Uterus (tissue), 4 donors: ENCODE measurements around the gene WFS1. TPM values are rescaled to one million over a fixed set of nuclear protein-coding genes. Genes with fewer than 3 reads are reported as not detected.

Experiments used
- DNase-seq, 2 donors: peaks; one replicate each; pipeline ENCODE4 v3.0.0-alpha.2; 2019 to 2020
- H3K27ac ChIP-seq, 2 donors: fragments of 200-600 bp; sonication (generic); 1 replicate in 1 of 2; 2 replicates in 1 of 2; pipeline ENCODE4 v1.5.1; 2016 to 2018
- H3K27me3 ChIP-seq, 2 donors: fragments of 200-600 bp; sonication (generic); one replicate each; pipeline ENCODE4 v1.5.1; 2018 to 2019; ENCODE audit warnings: control low read depth in 1 of 2
- H3K36me3 ChIP-seq, 2 donors: fragments of 200-600 bp; sonication (generic); one replicate each; pipeline ENCODE4 v1.5.1; 2019; ENCODE audit warnings: control low read depth in 1 of 2
- H3K4me1 ChIP-seq, 2 donors: fragments of 200-600 bp; sonication (generic); one replicate each; pipeline ENCODE4 v1.5.1; 2018 to 2019; ENCODE audit warnings: control low read depth in 1 of 2
- H3K4me3 ChIP-seq, 2 donors: fragments of 200-600 bp; sonication (generic); 1 replicate in 1 of 2; 2 replicates in 1 of 2; pipeline ENCODE4 v1.5.1; 2018 to 2019; ENCODE audit warnings: mild to moderate bottlenecking in 1 of 2
- H3K9me3 ChIP-seq, 2 donors: fragments of 200-600 bp; sonication (generic); one replicate each; pipeline ENCODE4 v1.5.1; 2019; ENCODE audit warnings: control low read depth in 1 of 2
- CTCF ChIP-seq, 4 experiments: fragments of 200-600 bp in 2 of 4; fragments of 450-650 bp in 2 of 4; sonication (generic) in 2 of 4; IDR thresholded peaks; one replicate each; pipeline ENCODE4 v1.5.1; 2016 to 2019; ENCODE audit warnings: antibody characterized with exemption in 4 of 4, mild to moderate bottlenecking in 2 of 4, moderate library complexity in 1 of 4
- POLR2A ChIP-seq, 2 donors: fragments of 450-650 bp; IDR thresholded peaks; one replicate each; pipeline ENCODE4 v1.6.1; 2016; ENCODE audit warnings: antibody characterized with exemption in 2 of 2, mild to moderate bottlenecking in 1 of 2, moderate library complexity in 1 of 2
- intact Hi-C: fragments of 100-400 bp; cut with DNase I; formaldehyde crosslinking; loops from one replicate; pipeline ENCODE4 v1.15.1; 2023; ENCODE audit warnings: low total_unique reads
- total RNA-seq, 4 donors: library from RNA; depleted of rRNA in 3 of 4; stranded (reverse); fragments of >200 nt in 3 of 4; gene quantifications; one replicate each; pipeline versions ENCODE4 v1.1.0 to v1.2.4, GENCODE V29; 2014 to 2023
- donor health status: DM: yes; HTN: yes; CAD: no.

WFS1 gene
- total RNA-seq, 4 donors from 2014 or later, result 27.5 to 118 (median 51.9) TPM

GRCh38 chr4:6229095-6229494 lies 40.6 kb upstream of the WFS1 start:
- H3K27me3 ChIP-seq, result no peaks in the 10 kb centered on the region

GRCh38 chr4:6229671-6230501 lies 39.8 kb upstream of the WFS1 start:
- Histone ChIP-seq H3K4me3 (no peak overlapping the region), H3K36me3 (no peaks in the 10 kb centered on the region), H3K4me1 (no peaks in the 10 kb centered on the region), H3K27me3 (no peaks in the 10 kb centered on the region), H3K9me3 (no peaks in the 10 kb centered on the region), H3K27ac (no peak overlapping the region)
- intact Hi-C loops, result no loop called here
- TF ChIP-seq POLR2A (IDR thresholded peaks at IDR 0.05) (no peak), CTCF (IDR thresholded peaks at IDR 0.05) (no peak)
- DNase-seq, result no peak

More at GRCh38 chr4:6229095-6229494, 40.6 kb upstream of the WFS1 start:
- Histone ChIP-seq H3K9me3 (no peaks in the 10 kb centered on the region), H3K36me3 (no peaks in the 10 kb centered on the region), H3K27ac (no peak overlapping the region), H3K4me3 (no peak overlapping the region), H3K4me1 (no peaks in the 10 kb centered on the region)
- DNase-seq, result no peak
- intact Hi-C loops, result no loop called here
- TF ChIP-seq POLR2A (IDR thresholded peaks at IDR 0.05) (no peak), CTCF (IDR thresholded peaks at IDR 0.05) (no peak)

GRCh38 chr4:6230502-6230785 lies 39.2 kb upstream of the WFS1 start:
- DNase-seq, result no peak
- no peaks in the 10 kb centered on the region for H3K4me1 ChIP-seq
- no peaks in the 10 kb centered on the region for H3K36me3 ChIP-seq
- no peaks in the 10 kb centered on the region for H3K9me3 ChIP-seq
- no peaks in the 10 kb centered on the region for H3K27me3 ChIP-seq
- TF ChIP-seq POLR2A (IDR thresholded peaks at IDR 0.05) (no peak), CTCF (IDR thresholded peaks at IDR 0.05) (no peak)
- intact Hi-C loops, result no loop called here
- H3K27ac ChIP-seq, result no peak overlapping the region
- H3K4me3 ChIP-seq, result no peak overlapping the region

- no peak overlapping the region for H3K4me3 ChIP-seq
- DNase-seq, result no peak
- intact Hi-C loops, result no loop called here
These were observed 38.6 kb upstream of the WFS1 start for GRCh38 chr4:6230827-6231662.

More at GRCh38 chr4:6230827-6231662, 38.6 kb upstream of the WFS1 start:
- Histone ChIP-seq H3K9me3 (no peaks in the 10 kb centered on the region), H3K4me1 (no peaks in the 10 kb centered on the region), H3K27me3 (no peaks in the 10 kb centered on the region), H3K27ac (no peak overlapping the region), H3K36me3 (no peaks in the 10 kb centered on the region)
- TF ChIP-seq POLR2A (IDR thresholded peaks at IDR 0.05) (no peak), CTCF (IDR thresholded peaks at IDR 0.05) (no peak)
